NK-92 treated with Interleukin-12 subunit alpha and Interleukin-12 subunit beta, amount 100 ng/mL, for 24 hours (cell line): ENCODE measurements around the gene NCF4.

Source experiments
- DNase-seq: peaks from one replicate; lab custom pipeline; 2025; lab: John Stamatoyannopoulos, UW

NCF4 gene

GRCh38 chr22:36838119-36839030 is 22.4 kb upstream of the NCF4 start:
- no peak for DNase-seq

- DNase-seq: no peak
Observed at GRCh38 chr22:36839356-36840073, 21.3 kb upstream of the NCF4 start.

GRCh38 chr22:36840106-36840505 is 20.7 kb upstream of the NCF4 start:
- no peak for DNase-seq

GRCh38 chr22:36846271-36846670 is 14.5 kb upstream of the NCF4 start:
- DNase-seq: no peak

GRCh38 chr22:36846949-36847348 is 13.9 kb upstream of the NCF4 start:
- no peak for DNase-seq

GRCh38 chr22:36850056-36850455 is 10.8 kb upstream of the NCF4 start:
- DNase-seq: no peak

GRCh38 chr22:36850682-36851081 is 10.1 kb upstream of the NCF4 start:
- DNase-seq: no peak

GRCh38 chr22:36852056-36852973 is 8.5 kb upstream of the NCF4 start:
- no peak for DNase-seq

- peak; percentile 54 for DNase-seq
Observed at GRCh38 chr22:36853407-36854099, 7.3 kb upstream of the NCF4 start.

- no peak for DNase-seq
Observed at GRCh38 chr22:36855478-36855877, 5.3 kb upstream of the NCF4 start.

GRCh38 chr22:36856121-36856791 is 4.5 kb upstream of the NCF4 start:
- DNase-seq: peak; percentile 72

- DNase-seq: no peak
Observed at GRCh38 chr22:36856792-36857135, 4.0 kb upstream of the NCF4 start.

- no peak for DNase-seq
Observed at GRCh38 chr22:36858156-36858555, 2.6 kb upstream of the NCF4 start.

- DNase-seq: no peak
Observed at GRCh38 chr22:36858966-36859365, 1.8 kb upstream of the NCF4 start.

GRCh38 chr22:36860017-36860416 is 789 bp upstream of the NCF4 start:
- DNase-seq: no peak

- no peak for DNase-seq
Observed at GRCh38 chr22:36860438-36860820, 377 bp upstream of the NCF4 start.

- no peak for DNase-seq
Observed at GRCh38 chr22:36862251-36863242, 1.7 kb downstream of the NCF4 start.

GRCh38 chr22:36863281-36863680 is 2.5 kb downstream of the NCF4 start:
- no peak for DNase-seq

- no peak for DNase-seq
Observed at GRCh38 chr22:36863979-36864378, 3.2 kb downstream of the NCF4 start.
